ENCODE data around the gene BCORL1. TPM values are rescaled to one million over a fixed set of nuclear protein-coding genes. Genes with fewer than 3 reads are reported as not detected.

The BCORL1 gene
- total and polyA plus RNA-seq, 2 donors from 2014 or later: 3.9 to 14.1 TPM

- H3K36me3 ChIP-seq (ENCODE audit: control insufficient read depth in 2 of 3, insufficient read depth in 3 of 3, low read length in 3 of 3): peaks cover 2 to 15% (median 5%) of the 10 kb centered on the region in 3 donors
- H3K9me3 ChIP-seq (ENCODE audit: control insufficient read depth in 2 of 3, insufficient read depth in 1 of 3, low read length in 3 of 3): no peaks in the 10 kb centered on the region
- H3K4me1 ChIP-seq (ENCODE audit: control insufficient read depth in 2 of 3, insufficient read depth in 2 of 3, low read depth in 1 of 3, low read length in 3 of 3): peaks cover 0 to 3% (median 1%) of the 10 kb centered on the region in 3 donors
- FAIRE-seq (no peak), DNase-seq (no peak)
- no peak for TF ChIP-seq CTCF (IDR thresholded peaks at IDR 0.05; ENCODE audit: borderline replicate concordance, extremely low read depth, insufficient read depth)
- no peaks in the 10 kb centered on the region for H3K27me3 ChIP-seq (ENCODE audit: control insufficient read depth, insufficient read depth, low read length)
- H3K4me3 ChIP-seq (ENCODE audit: low read length in 3 of 3): no peak overlapping the region
- no peak overlapping the region for H3K27ac ChIP-seq (ENCODE audit: low read depth in 2 of 2, low read length in 2 of 2)
- intact Hi-C loops (cut with DNase I): no loop called here
- no peak overlapping the region for H3K9ac ChIP-seq (ENCODE audit: low read length in 3 of 3)
Observed at GRCh38 chrX:130055899-130056298, 73.5 kb downstream of the BCORL1 start.

- peaks cover 0 to 5% (median 3%) of the 10 kb centered on the region in 3 donors for H3K4me1 ChIP-seq (ENCODE audit: control insufficient read depth in 2 of 3, insufficient read depth in 2 of 3, low read depth in 1 of 3, low read length in 3 of 3)
- no peak overlapping the region for H3K27ac ChIP-seq (ENCODE audit: low read depth in 2 of 2, low read length in 2 of 2)
- H3K4me3 ChIP-seq (ENCODE audit: low read length in 3 of 3): no peak overlapping the region
- H3K9me3 ChIP-seq (ENCODE audit: control insufficient read depth in 2 of 3, insufficient read depth in 1 of 3, low read length in 3 of 3): no peaks in the 10 kb centered on the region
- intact Hi-C loops (cut with DNase I): no loop called here
- H3K27me3 ChIP-seq (ENCODE audit: control insufficient read depth, insufficient read depth, low read length): no peaks in the 10 kb centered on the region
- H3K9ac ChIP-seq (ENCODE audit: low read length in 3 of 3): no peak overlapping the region
- FAIRE-seq: no peak
- TF ChIP-seq CTCF (IDR thresholded peaks at IDR 0.05; ENCODE audit: borderline replicate concordance, extremely low read depth, insufficient read depth): no peak
- peaks cover 0 to 2% (median 2%) of the 10 kb centered on the region in 3 donors for H3K36me3 ChIP-seq (ENCODE audit: control insufficient read depth in 2 of 3, insufficient read depth in 3 of 3, low read length in 3 of 3)
- no peak for DNase-seq
Observed at GRCh38 chrX:130057209-130057608, 74.8 kb downstream of the BCORL1 start.

DNA sequence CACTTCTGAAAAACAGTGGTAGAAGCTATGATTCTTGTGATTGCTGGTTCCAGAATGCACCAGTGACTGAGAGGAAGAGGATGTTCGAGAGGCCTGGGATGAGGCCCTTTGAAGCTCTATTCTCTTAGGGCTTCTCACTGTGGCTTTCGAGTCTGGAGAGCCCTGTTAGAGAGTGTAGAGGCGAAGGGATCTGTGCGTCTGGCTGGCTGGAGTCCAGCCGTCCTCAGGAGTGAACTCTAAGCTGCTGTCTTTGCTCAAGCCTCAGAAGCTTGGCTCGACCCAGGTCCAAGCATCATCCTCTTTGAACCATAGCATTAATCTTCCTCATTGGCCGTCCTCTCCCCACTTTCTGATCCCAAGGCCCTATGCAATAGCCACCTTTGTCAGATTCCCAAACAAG, 76.2 kb downstream of the BCORL1 start:
- no peaks in the 10 kb centered on the region for H3K27me3 ChIP-seq (ENCODE audit: control insufficient read depth, insufficient read depth, low read length)
- H3K4me3 ChIP-seq (ENCODE audit: low read length in 3 of 3): no peak overlapping the region
- no peaks in the 10 kb centered on the region for H3K36me3 ChIP-seq (ENCODE audit: control insufficient read depth in 2 of 3, insufficient read depth in 3 of 3, low read length in 3 of 3)
- no peak overlapping the region for H3K27ac ChIP-seq (ENCODE audit: low read depth in 2 of 2, low read length in 2 of 2)
- no peak for TF ChIP-seq CTCF (IDR thresholded peaks at IDR 0.05; ENCODE audit: borderline replicate concordance, extremely low read depth, insufficient read depth)
- intact Hi-C loops (cut with DNase I): no loop called here
- peaks cover 0 to 5% (median 3%) of the 10 kb centered on the region in 3 donors for H3K4me1 ChIP-seq (ENCODE audit: control insufficient read depth in 2 of 3, insufficient read depth in 2 of 3, low read depth in 1 of 3, low read length in 3 of 3)
- H3K9ac ChIP-seq (ENCODE audit: low read length in 3 of 3): no peak overlapping the region
- no peak for DNase-seq
- H3K9me3 ChIP-seq (ENCODE audit: control insufficient read depth in 2 of 3, insufficient read depth in 1 of 3, low read length in 3 of 3): no peaks in the 10 kb centered on the region
- no peak for FAIRE-seq

Data from kidney (tissue), 14 donors.